GM12892 (cell line): ENCODE measurements around the gene ADAMTSL1.

Experiments
- POLR2A ChIP-seq: IDR thresholded peaks from 2 replicates; pipeline ENCODE4 v1.6.1; 2011; ENCODE audit warnings: low read depth, low read length, control low read depth
- POLR2AphosphoS5 ChIP-seq: IDR thresholded peaks from 2 replicates; pipeline ENCODE4 v1.6.1; 2011; ENCODE audit warnings: low read depth, low read length, control low read depth
- TAF1 ChIP-seq: IDR thresholded peaks from 2 replicates; pipeline ENCODE4 v1.6.1; 2011; ENCODE audit warnings: low read depth, mild to moderate bottlenecking, control low read depth, low read length, borderline replicate concordance

DNA sequence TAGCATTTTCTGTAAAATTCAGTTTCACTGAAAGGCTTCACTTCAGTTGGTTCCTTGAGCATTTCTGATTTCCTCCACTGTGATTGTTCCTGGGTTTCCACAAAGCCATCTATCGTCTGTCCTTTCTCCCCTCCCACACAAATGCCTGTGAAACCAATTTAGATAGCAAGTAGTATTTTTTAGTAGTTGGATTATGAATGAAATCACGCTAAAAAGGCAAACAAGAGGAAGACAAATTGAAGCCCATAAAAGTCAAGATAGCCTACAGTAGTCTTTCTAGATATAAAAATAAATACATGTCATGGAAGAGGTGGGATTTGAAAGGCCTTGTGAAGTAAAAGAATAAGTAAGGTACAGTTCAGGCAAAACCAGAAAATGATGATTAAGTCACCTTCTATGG is 162.8 kb downstream of the ADAMTSL1 start:
- no peak for TF ChIP-seq POLR2AphosphoS5
- no peak for TF ChIP-seq POLR2A
- TF ChIP-seq TAF1: no peak
